GM21786 (cell line): Measurements from ENCODE around the gene GDF2.

Experiments used
- ATAC-seq: cut with Tn5 transposase; IDR thresholded peaks from one replicate; pipeline ENCODE4 v1.9.1; 2021; ENCODE audit not compliant: unreplicated experiment

The GDF2 gene

DNA sequence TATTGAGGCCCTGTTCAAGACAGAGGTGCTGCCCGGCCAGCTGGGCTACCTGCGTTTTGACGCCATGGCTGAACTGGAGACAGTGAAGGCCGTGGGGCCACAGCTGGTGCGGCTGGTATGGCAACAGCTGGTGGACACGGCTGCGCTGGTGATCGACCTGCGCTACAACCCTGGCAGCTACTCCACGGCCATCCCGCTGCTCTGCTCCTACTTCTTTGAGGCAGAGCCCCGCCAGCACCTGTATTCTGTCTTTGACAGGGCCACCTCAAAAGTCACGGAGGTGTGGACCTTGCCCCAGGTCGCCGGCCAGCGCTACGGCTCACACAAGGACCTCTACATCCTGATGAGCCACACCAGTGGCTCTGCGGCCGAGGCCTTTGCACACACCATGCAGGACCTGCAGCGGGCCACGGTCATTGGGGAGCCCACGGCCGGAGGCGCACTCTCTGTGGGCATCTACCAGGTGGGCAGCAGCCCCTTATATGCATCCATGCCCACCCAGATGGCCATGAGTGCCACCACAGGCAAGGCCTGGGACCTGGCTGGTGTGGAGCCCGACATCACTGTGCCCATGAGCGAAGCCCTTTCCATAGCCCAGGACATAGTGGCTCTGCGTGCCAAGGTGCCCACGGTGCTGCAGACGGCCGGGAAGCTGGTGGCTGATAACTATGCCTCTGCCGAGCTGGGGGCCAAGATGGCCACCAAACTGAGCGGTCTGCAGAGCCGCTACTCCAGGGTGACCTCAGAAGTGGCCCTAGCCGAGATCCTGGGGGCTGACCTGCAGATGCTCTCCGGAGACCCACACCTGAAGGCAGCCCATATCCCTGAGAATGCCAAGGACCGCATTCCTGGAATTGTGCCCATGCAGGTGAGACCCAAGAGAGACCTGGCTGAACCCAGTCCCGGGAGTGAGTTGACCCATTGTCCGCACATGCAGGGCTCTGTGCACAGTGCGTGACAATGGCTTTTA is 28.7 kb downstream of the GDF2 start:
- no peak for ATAC-seq

DNA sequence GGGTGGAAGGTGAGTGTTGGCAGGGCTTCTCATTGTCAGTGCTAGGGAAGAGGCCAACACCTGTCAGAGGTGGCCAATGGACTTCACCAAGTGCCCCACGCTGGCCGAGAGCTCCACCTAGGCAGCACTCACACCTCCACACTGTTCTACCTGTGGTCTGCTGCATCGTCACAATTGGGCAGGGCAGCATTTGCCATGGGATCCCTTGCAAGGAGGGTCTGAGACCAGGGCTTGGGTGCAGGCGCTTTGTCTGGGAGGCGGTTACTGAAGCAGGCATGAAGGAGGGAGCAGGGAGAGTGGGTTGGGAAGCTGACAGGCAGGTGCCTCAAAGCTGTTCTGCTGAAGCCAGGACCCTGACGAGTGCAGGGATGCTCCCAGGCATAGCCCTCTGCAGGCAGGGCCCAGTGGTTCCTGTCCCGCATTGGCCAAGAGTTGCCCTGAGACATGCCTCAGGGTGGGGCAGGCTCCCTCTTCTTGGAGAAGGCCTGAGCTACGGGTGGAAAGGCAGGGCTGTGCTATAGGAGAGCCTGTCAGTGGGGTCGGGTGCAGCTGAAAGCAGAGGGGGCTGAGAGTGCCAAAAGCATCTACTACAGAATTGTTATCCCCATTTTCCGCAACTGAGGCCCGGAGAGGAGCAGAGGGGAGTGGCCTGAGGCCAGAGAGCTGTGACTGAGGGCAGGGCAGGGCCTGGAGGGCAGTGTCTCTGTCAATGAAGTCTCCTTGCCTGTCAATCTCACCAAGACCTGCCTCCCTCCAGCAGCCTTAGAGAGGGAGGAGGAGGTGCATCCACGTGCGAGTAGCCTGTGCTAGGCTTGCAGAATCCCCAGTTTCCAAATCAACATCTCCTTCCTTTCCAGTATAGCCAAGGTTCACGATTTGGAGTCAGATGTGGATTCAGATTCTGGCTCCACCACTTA is 29.9 kb downstream of the GDF2 start:
- ATAC-seq = no peak

DNA sequence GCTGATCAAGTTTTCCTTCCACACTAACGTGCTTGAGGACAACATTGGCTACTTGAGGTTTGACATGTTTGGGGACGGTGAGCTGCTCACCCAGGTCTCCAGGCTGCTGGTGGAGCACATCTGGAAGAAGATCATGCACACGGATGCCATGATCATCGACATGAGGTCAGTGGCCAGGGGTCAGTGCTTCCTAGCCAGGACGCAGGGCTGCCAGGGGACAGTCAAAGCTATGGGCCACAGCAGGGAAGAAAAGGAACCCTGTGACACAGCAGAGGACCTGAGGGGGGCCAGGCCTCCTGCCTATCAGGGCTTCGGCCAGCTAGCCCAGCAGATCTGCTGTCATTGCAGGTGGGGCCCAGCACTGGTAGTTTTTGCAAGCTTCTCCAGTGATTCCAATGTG is 31.1 kb downstream of the GDF2 start:
- ATAC-seq = no peak

DNA sequence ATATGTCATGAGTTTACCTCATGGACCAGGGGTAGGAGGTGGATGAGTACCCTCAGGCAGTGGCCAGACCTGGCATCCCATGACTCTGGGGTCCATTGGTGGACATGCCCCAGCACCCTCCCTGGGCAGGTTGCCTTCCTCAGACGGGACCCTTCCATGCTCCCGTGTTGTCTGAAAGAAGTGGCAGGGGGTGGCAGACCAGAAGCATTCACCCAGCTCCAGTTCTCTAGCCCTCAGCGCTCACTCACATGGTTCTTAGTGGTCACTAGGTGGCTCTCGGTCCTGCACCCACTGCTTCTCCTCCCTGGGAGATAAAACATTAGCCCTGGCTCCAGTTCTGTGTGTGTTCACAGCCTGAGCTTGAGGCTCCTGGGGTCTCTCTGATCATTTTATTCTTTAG is 31.9 kb downstream of the GDF2 start:
- no peak for ATAC-seq

DNA sequence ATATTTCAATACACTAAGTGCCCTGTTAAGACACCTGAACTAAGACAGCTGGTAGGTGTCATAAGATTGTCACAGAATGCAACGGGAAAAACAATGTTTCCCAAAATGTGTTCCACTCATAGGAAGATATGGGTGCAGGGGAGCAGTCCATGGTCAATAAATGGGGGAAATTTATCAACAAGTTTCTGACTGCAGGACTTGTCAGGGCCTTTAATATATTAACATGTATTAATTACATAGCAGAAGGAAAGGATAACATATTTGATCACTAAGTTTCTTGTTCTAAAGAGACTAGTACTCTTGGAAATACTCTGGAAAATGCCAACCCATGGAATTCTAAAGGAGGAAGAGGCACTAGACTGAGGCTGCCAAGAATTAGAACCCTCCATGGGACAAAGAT is 32.6 kb downstream of the GDF2 start:
- ATAC-seq = no peak

DNA sequence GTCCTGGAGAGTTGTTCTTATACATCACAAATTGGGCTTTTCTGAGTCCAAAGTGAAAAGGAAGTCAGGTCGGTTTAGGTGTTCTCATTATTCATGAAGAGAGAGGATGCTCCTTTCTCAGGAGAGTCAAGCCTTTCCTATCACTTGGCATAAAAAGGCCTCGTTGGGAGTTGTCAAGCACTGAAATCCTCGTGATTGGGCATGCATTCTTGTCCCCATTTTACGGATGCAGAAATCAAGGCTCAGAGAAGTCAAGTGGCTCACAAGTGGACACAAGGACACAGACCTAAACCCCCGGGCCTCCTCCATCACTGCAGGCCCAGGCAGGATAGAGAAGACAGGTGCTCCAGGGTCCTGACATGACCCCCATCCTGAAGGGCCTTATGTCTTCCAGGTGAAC is 34.5 kb downstream of the GDF2 start:
- no peak for ATAC-seq

DNA sequence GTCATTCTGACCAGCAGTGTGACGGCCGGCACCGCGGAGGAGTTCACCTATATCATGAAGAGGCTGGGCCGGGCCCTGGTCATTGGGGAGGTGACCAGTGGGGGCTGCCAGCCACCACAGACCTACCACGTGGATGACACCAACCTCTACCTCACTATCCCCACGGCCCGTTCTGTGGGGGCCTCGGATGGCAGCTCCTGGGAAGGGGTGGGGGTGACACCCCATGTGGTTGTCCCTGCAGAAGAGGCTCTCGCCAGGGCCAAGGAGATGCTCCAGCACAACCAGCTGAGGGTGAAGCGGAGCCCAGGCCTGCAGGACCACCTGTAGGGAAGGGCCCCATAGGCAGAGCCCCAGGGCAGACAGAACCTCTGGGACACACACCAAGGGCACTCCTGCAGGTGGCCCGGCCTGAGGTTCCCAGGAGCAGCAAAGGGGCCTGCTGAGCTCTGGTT is 34.9 kb downstream of the GDF2 start:
- ATAC-seq = no peak

DNA sequence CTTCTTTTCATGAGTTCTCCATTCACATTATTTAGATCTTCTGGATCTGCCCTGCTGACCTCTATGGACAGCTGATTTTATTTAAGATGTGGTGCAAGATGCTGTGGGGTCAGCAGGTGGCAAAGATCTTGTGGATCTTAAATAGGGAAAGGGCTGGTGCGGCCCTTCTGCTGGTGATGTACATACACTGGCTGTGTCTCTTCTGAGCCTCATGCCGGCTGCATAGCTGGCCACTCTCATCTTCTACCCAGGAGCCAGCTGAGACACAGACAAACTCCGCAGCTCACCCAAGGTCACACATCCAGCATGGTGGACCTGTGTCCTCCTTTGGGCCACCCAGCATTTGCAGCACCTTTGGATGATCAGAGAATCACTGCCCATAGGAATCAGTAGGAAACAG is 35.7 kb downstream of the GDF2 start:
- ATAC-seq = no peak

DNA sequence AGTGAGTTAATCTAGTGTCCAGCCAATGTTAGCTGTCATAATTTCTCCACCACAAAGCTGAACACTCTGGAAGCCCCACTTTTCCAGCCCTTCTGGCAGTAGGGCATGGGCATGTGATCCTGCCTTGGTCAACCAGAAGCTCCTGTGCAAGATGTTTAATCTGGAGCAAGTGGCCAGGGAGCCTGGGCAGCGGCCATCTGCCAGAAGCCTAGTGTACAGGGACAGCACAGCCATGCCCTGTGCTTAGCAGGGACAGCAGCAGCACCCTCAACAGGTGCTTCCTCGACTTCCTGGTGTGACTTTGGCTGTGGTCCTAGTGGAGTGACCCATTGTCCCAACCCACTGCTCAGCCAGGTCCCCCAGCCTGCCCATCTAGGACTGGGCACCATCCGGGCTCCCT is 36.2 kb downstream of the GDF2 start:
- ATAC-seq = no peak

DNA sequence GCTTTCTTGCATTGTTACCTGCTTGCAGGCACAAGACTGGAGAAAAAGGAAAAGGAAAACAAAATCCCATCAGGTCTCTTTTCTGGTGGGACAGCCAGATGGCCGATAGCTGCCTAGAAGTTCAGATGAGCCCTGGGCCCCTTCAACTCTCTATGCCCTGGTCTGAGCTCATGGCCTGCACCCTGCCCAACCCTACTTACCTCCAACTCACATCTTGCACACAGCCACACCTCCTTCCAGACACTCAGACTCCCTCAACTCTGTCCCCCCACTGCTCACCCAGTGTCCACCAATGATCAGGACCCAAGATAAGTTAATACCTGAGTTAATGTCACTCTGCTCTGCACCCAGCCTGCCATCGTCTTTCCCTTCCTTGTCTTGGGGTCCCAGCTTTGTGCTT is 36.8 kb downstream of the GDF2 start:
- ATAC-seq = no peak

DNA sequence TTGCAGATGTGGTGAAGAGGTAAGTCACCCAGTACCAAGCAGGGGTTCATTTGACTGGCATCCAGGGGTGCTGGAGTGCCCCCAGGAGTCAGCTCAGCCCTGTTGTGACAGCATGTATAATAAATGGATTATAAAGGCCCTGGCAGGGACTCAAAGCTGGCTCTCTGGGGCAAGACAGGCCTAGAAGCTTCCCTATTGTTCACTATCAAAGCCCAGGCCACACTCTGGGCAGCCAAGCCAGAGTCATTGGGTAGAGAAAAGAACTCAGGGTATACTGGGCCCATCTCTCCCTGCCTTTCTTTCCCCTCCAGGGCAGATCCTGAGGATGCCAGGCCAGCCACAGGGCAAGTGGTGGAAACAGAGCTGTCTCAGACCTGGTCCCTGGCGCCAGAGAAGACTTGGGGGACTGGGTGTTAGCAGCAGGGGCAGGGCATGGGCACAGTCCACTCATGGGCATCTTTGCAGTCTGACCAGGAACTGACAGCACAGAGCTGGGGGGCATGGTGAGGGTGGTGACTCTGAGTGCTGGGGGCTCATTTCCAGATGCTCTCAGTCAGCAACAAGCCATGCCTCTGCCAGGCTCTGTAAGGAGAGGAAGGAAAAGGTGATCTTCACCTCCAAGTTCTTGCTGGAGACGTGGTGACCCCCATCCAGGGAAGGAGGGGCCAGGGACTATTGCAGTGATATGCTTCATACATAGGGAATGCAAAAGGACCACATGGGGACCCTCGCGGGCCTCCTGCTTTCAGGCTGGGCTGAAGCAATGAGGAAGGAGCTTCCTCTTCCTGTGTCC is 37.6 kb downstream of the GDF2 start:
- no peak for ATAC-seq

DNA sequence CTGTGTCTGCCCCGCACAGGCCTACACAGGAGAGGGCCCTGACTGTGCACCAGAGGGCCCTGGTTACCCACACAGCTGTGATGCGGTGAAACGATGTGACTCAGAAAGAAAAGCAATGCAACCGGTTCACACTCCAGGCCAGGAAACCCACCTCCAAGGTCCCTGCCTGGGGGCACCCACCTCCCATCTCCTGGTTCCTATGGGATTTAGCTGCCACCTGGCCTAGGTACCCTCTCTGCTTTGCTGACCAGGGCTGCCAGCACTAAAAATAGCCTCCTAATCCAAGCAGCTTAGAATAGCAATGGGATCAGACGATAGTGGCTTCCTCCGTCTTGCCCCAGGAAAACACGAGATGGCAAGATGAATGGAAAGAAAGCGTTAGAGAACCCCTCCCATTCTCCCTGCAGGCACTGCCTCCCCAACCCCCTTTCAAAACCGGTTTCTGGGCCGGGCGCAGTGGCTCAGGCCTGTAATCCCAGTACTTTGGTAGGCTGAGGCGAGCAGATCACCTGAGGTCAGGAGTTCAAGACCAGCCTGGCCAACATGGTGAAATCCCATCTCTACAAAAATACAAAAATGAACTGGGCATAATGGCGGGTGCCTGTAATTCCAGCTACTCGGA is 38.3 kb downstream of the GDF2 start:
- no peak for ATAC-seq

DNA sequence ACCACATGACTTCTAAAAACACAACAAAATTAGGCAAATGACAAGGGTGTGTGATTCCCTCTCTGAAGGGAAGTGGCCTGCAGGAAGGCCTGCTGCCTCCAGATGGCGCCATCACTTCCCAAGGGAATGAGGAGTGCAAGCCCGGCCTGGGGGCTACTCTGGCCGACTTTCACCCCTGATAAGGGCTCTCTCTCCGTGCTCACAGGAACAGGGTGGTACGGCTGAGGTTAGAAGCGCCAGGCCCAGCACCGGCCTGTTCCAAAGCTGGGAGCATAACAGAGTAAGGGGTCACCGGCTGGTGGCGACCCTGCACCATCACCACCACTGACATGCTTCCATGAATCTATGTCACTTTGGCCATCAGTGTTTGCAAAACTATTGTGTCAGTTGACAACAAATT is 39.0 kb downstream of the GDF2 start:
- ATAC-seq = no peak

DNA sequence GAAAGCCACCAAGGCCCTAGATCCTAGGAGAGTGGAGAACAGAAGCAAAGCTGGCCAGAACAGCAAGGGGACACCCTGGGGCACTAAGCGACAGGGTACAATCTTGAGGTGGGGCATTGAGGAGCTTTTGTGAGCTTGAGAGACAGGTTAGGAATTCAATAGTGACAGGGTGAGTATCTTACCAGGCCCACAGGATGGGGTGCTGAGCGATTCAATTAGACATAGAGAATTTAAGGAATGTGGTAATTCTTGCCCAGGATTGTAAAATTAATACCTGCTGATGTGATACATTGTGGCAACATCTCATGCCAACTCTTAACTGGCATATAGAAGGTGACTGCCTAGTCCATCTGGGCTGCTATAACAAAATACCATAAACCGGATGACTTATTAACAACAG is 39.9 kb downstream of the GDF2 start:
- no peak for ATAC-seq

DNA sequence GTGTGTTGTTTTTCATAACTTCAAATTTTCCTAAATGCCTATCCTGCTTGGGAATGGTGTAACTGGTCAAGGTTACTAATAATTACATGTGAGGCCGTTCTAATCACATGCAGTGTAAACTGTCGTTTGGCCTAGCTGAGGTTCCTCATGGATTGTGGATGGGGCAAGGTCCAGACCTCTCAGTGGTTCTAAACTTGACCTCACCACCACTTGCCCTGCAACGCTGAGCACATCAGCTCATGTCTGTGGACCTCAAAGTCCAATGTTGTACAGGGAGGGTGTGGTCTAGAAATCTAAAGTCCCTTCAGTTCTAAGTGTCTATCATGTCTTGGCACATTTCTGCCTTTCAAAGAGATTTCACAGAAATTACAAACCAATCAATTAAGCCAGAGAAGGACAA is 41.5 kb downstream of the GDF2 start:
- no peak for ATAC-seq

DNA sequence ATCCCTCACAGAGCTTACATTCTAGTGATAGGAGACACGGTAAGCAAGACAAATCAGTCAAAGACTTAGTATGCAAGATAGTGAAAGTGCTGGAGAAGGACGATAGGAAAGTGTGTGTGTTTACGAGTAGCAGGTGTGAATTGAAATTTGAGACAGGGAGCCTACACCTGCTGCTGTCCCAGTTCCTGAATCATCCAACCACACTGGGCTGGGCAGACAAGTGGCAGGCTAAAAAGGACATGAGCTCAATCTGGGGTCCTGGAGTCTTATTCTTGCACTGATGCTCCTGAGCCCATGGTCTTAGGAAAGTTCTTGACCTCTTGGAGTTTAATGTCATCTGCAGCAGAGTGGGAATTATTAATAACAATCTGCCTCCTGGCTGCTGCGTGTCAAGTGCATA is 42.1 kb downstream of the GDF2 start:
- ATAC-seq = no peak

DNA sequence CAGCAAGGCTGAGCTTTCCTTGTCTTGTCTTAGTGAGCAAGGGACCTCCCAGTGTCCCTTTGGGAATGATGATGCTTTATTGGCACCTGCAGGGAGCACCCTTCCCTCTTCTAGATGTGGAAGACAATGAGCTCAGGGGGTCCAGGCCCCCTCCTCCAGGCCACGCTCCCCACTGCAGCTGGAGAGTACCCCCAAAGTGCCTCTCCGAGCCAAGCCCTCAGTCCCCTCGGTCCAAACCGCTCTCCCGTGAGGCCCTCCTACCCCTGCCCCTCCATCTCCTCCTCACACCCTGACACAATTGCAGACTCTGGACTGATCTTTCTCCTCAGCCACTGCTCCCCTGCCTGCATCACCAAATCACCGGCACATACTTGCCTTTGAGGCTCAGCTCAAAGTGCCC is 42.7 kb downstream of the GDF2 start:
- no peak for ATAC-seq

DNA sequence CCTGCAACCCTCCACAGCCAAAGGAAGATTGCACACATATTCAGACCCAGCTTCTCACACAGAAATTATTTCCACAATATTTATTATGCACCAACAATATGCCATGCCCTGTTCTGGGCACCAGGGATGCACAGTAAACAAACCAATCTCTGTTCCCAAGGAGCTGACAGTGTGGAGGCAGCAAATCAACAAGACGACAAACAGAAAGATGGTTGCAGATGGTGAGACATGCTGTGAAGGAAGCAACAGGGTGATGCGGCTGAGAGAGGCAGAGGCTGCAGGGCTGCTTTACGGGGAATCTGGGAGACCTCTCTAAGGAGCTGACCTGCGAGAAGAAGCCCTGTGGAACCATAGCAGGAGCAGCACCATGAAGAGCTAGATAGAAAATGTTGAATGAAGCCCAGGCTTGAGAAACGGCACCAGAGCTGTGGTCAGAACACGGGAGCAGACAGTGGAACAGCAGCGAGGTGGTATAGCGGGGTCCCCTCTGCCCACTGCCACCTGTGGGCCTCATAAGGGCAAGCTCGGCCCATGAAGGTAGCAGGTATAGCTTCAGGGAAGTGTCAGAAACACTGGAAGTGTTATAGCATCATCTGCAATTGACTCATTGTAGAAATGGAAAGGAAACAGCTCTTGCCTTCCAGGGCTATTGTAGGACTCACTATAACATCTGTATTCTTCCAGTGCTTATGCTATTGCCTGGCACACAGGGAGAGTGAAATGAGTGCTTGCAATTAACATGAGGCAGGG is 43.4 kb downstream of the GDF2 start:
- ATAC-seq = no peak

DNA sequence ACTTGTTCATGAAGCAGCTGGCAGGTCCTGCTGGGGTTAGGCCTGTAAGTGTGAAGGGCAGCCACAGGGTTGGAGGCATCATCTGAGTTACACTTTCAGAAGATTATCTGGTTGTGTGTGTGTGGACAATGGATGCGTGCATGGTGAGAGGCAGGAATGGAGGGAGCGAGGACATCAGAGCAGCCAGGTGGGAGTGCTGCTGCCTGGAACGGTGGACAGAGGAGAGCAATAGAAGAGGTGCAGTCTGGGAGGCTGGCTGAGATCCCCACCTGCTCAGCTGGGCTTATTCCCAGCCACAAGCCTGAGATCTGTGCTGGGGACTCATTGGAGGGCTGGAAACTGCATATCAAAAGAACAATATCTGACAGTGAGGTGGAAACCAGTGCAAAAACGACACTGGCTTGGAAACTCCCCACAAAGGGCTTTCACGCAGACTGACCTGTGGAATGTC is 44.0 kb downstream of the GDF2 start:
- ATAC-seq = no peak
